ENCODE results near the gene QKI.

DNA sequence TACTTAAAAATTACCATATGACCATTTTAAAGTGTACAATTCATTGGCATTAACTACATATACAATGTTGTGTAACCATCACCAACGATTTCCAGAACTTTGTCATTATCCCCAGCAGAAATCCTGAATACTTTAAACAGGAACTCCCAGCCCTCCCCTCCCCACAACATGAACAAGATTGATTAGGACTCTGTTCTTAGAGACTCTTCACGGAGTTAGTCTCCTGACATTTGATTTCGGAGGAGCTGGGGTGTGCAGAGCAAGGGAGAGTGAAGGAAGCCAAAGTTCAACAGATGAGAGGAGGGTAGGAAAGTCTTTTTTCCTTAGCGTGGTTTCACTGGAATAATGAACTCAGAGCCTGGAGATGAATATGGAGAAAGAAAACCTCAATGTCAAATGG, 17.2 kb upstream of the QKI start:
- TF ChIP-seq EZH2 (IDR thresholded peaks at IDR 0.05; ENCODE audit: borderline replicate concordance, low read depth, low read length, severe bottlenecking) = no peak
- TF ChIP-seq, protein P1, sequence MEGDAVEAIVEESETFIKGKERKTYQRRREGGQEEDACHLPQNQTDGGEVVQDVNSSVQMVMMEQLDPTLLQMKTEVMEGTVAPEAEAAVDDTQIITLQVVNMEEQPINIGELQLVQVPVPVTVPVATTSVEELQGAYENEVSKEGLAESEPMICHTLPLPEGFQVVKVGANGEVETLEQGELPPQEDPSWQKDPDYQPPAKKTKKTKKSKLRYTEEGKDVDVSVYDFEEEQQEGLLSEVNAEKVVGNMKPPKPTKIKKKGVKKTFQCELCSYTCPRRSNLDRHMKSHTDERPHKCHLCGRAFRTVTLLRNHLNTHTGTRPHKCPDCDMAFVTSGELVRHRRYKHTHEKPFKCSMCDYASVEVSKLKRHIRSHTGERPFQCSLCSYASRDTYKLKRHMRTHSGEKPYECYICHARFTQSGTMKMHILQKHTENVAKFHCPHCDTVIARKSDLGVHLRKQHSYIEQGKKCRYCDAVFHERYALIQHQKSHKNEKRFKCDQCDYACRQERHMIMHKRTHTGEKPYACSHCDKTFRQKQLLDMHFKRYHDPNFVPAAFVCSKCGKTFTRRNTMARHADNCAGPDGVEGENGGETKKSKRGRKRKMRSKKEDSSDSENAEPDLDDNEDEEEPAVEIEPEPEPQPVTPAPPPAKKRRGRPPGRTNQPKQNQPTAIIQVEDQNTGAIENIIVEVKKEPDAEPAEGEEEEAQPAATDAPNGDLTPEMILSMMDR (IDR thresholded peaks at IDR 0.05; ENCODE audit: borderline replicate concordance, extremely low read depth, low read length, poor library complexity, severe bottlenecking) = no peak

All from DND-41 (cell line).